Erythroblast (primary cell): Measurements from ENCODE around the gene CELA2B.

Experiments used
- GATA1 ChIP-seq: IDR thresholded peaks from 2 replicates; pipeline ENCODE4 v1.6.1; 2011; ENCODE audit warnings: low read depth, mild to moderate bottlenecking, control low read depth, low read length, moderate library complexity
- POLR2A ChIP-seq: IDR thresholded peaks from 2 replicates; pipeline ENCODE4 v1.6.1; 2011; ENCODE audit warnings: mild to moderate bottlenecking, low read length

GRCh38 chr1:15443281-15443680 is 32.6 kb upstream of the CELA2B start:
- no peak for TF ChIP-seq POLR2A
- TF ChIP-seq GATA1, result no peak
